Left forelimb (tissue), 1 donor: ENCODE data around the gene CD247.

Source experiments
- DNase-seq: peaks from one replicate; pipeline ENCODE4 v3.0.0-alpha.2; 2018; ENCODE audit warnings: low spot score

Gene CD247

DNA sequence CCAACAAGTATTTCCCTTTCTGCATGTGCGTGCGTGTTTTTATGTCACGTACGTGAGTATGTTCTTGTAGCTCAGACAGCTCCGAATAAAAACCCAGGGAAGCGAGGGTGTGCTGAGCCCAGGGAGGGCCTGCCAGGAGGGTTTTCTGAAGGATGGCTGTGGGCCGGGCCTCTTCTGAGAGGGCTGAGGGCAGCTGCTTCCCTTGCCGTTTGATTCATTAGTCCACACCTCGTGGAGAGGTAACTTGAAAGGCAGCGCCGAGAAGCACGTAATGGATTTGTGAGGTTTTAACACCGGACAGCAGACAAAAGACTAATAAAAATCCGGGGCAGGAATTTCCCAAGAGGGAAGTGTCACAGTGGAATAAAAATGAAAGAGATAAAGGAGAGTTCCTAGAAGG, 29.5 kb downstream of the CD247 start:
- DNase-seq = no peak

GRCh38 chr1:167487614-167488013, 30.7 kb downstream of the CD247 start:
- DNase-seq = no peak

DNA sequence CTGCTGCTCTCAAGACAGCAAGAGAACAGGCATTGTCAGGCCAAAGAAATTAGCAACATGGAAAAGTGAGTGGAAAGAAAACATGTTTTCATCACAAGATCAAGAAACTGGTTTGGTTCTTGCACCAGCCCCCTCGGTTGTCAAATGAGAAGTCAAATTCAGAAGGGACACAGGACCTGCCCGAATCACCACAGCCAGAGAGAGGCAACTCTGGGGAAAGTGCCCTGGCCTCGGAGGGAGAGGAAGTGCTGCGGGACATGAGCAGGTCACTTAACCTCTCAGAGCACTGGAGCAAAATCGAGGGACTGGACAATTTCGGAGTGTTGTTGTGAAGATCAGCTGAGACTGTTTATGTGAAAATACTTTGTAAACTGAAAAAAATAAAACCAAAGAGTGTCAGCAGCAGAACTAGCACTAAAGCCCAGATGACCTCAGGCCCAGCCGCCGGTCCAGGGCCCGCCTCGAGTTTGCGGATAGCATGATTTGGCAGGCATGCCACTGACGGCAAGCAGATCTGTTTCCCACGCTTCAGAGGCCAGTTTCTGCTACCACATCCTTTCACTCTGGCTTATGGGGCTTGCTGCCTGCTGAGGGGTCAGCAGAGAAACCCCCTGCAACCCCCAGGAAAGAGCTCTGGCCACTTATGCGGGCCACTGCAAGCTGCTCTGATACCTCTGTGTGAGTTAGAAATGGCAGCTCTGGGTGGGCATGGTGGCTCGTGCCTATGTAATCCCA, 32.1 kb downstream of the CD247 start:
- DNase-seq = no peak

DNA sequence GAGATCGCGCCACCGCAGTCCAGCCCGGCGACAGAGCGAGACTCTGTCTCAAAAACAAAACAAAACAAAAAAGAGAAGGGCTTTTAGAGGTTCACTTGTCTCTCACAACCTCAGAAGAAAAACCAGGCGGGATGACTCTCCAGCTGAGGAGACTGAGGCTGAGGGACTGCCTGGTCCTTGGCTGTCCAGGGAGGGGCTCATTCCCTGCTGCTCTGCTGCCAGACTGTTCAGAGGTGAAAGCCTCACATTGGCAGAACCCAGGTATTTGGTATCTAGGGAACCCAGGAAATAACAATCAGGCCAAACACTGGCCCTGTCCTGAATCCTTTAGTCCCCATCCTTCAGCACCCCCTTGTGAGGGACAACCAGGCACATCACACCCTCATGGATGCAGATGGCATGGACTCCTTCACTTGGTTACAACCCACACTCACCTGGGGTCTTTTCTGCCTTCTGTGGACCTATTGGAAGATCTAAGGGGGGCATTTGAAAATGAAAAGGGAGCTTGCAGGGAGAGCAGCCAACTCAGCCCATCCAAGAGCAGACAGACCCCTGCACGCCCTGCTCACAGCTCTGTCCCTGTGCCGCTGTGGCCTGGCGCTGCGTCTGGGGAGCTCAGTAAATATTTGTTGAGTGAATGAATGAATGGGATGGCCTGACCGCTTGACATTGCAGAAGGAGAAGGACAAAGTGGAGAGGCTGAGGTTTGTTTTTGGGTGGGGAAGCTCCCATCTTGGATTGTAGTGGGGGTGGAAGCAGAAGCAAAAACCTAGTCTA, 33.4 kb downstream of the CD247 start:
- no peak for DNase-seq

DNA sequence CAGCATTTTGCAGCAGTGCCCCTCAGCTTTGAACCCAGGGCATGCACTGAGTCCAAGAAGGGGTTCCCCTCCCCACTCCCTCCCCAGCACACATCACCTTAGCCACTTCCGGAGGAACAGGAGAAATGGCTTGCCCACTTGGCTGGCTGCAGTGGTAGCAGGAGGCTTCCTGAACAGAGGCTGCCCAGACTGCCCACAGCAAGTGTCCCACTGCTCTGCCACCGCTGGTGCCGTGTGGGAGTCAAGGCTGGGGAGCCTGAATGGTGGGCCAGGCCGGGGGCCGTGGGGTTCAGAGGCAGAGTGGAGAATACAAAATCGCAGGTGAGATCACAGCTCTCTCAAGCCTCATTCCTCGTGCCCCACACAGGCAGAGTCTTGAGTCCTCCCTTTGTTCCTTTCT, 34.5 kb downstream of the CD247 start:
- DNase-seq = no peak

GRCh38 chr1:167482184-167482583, 36.1 kb downstream of the CD247 start:
- DNase-seq = no peak

DNA sequence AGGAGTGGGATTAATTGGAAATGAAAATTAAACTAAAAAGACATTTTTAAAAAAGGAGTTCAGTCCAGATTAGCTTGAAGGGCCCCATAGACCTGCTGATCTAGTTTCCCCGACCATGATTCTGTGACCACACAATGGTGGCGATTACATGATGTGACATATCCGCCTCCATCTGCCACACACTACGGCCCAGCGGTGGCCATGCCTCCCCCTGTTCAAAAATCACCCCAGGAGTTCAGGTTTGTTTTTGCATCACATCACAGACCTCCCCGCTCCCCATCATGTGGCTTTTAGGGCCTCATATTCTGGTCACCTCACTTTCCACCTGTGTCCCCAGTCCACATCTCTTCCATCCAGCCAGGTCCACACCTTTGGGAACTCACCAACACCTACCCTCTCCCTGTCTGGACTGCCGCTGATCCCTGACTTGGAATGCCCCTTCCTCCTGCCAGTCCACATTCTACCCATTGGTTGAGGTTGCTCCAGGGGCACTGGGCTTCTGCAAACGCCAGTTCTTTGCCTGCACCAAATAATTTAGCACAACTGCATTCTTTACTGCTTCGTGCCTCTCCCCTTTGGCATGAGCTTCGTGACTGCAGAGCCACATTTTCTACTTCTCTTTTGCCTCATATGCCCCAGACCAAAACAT, 38.9 kb downstream of the CD247 start:
- no peak for DNase-seq

DNA sequence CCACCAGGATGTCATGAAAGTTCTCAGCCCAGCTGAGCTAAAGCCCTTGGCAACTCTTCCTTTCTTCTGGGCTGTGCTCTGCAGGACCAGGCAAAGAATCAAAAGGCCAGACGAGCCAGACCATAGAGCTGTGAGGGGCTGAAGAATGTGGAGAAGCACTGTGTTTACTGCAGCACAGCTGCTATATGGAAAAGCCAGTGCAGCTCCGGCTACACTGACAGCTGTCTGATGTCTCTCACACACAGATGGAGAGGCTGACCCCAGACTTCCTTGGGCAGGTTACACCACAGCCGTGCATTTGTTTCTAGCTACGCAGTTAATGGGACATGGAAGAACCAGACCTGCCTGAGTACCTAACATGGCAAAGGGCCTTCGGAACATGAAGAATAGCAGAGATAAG, 40.3 kb downstream of the CD247 start:
- DNase-seq = no peak

DNA sequence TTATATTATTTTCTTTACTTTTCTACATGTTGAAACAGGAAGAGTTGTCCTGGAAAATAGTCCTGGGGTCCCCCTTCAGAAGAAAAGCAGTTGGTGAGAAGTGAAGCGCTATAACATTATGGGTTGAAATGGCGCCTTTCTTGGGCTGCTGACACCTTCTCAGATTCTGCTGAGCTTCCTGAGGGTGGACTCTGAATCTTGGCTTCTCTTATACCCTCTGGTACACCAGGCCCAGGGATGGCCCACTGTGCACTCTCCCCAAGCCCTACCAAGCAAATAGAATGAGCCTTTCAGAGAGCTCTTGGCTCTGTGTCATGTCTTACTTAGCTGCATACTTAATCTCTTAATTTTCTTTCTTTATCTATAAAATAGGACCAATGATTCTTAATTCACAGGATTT, 42.3 kb downstream of the CD247 start:
- DNase-seq = no peak

DNA sequence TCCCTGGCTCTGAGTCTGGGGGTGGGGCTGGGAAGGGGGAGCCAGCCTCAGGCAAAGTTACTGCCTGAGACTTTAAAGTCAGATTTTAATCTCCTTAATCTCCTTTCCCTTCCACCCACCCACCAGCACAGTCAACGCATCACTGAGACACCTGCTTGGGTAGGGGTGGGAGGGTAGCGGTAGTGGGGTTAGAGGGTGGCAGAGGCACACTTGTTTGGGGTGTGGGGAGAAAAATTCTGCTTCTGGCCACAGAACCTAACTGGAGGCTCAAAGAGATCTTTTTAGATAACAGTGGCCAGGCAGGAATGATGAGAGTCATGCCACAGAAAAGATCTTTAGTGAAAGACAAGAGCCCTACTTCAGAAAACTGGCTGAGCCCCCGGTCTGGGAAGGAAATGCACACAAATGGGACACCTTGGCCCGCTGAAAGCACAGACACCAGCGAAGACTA, 44.1 kb downstream of the CD247 start:
- no peak for DNase-seq

DNA sequence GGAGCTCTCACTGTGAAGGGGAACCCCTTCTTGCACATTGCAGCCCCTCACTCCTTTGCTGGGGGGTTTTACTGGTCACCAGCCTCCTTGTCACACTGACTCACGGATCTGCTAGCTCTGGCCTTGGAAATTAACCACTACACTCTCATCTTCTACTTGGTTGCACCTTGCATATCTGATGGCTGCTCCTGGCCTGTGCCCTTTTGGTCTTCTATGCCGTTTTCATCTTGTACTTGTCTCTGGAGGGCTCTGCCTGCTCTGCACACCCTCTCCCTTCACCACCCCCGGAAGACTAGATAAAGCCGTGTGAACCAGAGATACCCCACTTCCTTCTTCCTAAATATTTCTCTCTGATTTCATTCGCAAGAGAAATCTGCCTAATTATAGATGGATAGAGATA, 44.6 kb downstream of the CD247 start:
- no peak for DNase-seq

DNA sequence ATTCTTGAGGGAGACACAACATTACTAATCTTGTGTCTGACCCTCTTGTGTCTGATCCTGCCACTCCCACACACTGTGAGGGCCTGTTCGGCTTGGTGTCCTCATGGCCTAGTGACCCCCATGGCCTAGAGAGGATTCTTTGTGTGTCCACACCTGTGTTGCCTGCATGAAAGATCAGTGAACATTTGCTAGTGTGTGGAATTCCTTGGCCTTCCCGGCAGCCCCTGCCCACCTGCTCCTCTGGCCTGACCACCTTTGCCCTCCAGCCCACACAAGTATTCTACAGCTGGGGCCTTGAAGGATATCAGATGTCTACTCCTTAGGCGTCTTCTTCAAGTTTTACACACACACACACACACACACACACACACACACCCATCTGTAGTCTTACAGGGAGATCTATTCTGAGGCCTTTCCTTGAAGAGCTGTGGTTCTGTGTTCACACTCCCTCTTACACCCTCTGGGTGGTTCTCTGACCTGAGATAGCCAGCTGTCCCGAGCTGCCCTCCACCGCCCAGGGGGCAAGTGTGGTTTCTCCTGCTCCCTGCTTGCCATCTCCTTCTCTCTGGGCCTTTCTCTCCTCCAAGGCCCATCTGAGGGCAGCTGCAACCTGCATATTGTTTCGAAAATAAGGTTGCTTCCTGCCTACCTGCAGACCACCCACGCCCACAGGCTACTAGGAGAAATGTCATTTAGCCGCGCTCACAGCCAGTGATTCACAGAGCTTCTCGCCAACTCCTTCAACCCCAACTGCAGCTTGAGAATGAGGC, 45.4 kb downstream of the CD247 start:
- no peak for DNase-seq

GRCh38 chr1:167471568-167471967, 46.8 kb downstream of the CD247 start:
- no peak for DNase-seq

DNA sequence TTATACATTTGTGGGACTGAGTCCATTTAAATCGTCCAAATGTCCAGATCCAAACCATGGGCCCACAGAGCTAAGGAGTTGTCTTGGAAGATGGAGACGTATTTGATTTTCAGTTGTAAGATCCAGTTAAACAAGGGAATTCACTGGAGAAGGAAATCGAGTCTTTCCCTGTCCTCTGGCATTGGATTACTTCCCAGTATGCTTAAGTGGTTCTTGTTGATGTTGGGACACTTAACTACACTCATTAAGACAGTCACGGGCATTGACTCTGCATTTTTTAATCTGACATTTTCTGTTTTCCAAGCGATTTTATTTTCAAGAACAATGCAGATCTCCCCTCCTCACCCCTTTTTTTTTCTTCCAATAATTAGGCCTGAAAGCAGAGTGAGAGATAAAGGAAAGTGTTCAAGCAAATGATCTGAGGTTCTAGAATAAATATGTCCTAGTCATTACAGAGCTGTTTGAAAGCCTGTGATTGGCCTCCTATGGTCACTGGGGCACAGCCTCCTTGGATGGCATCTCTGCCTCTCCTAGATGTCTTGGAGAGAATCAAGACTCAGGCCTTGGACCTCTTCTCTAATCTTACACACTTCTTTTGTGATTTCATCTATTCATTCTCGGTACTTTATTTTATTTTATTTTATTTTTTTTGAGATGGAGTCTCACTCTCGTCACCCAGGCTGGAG, 48.9 kb downstream of the CD247 start:
- DNase-seq = no peak

- DNase-seq = no peak
These were observed 50.6 kb downstream of the CD247 start for GRCh38 chr1:167467752-167468151.

DNA sequence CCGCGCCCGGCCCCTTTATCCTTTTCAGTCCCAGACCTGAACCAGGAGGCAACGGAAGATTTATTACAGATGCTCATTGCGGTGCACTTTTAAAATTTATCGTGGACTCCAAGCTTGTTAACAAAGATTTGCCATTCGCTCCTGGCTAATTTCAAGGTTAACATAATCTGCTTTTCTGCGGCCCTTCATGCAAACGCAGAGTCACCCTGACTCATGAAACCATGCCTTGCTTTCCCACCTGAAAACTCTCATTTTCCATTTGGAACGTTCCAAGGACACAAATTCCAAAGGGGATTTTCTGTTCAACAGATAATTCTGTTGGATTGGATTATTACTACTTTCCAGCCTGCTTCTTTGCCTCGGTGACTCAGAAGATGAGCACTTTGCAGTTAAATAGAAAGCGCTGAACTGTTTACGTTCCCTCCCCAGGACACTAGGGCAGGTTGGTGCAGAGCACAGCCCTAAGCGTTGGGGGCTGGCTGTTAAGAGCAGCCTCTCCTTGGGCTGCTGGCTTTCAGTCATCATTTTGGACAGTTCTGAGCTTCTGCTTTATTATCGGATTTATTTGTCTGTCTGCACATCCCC, 51.1 kb downstream of the CD247 start:
- no peak for DNase-seq

- DNase-seq = no peak
These were observed 52.6 kb downstream of the CD247 start for GRCh38 chr1:167465743-167466142.

DNA sequence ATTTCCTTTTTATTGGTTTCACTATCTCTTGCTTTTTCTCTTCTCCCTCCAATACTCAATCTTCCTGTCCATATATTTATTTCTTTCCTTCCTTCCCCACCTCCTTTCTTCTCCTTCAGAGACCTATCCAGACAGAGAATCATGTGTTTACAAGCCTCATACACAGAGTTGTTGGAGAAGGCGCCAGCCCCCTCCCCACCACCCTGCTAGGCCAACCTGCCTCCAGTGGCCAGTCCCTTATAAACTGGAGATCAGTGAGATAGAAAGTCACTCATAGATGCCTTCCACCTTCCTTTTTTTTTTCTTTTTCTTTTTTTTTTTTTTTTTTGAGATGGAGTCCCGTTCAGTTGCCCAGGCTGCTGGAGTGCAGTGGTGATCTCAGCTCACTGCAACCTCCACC, 53.3 kb downstream of the CD247 start:
- DNase-seq = no peak

GRCh38 chr1:167463875-167464575, 54.3 kb downstream of the CD247 start:
- DNase-seq = no peak

GRCh38 chr1:167463080-167463479, 55.2 kb downstream of the CD247 start:
- no peak for DNase-seq

GRCh38 chr1:167462341-167462740, 56.0 kb downstream of the CD247 start:
- DNase-seq = no peak
